H1 (cell line): Measurements from ENCODE around the gene ETV1. TPM values are rescaled to one million over a fixed set of nuclear protein-coding genes. Genes with fewer than 3 reads are reported as not detected.

ENCODE experiments used
- CTCF ChIA-PET: fragments of 300-600 bp; sonication (Branson Sonifier 250); formaldehyde crosslinking; loops from one replicate; lab custom pipeline; 2021; ENCODE audit not compliant: partially characterized antibody; lab: Charles Lee
- POLR2A ChIA-PET: fragments of 300-600 bp; sonication (Branson Sonifier 250); formaldehyde crosslinking; loops from one replicate; lab custom pipeline; 2021; ENCODE audit warnings: inconsistent platforms; ENCODE audit not compliant: partially characterized antibody; lab: Charles Lee
- DNase-seq, 2 experiments: peaks; one replicate each; pipeline versions ENCODE4 v3.0.0 to v3.0.0-alpha.2; 2010 to 2022; ENCODE audit warnings: low spot score in 2 of 2, low read depth in 1 of 2, mixed read lengths in 1 of 2
- FAIRE-seq: peaks from 2 replicates; lab custom pipeline; 2011; peaks lifted over from hg19 to GRCh38; lab: Jason Lieb, UNC
- H2AFZ ChIP-seq: 2 replicates; pipeline ENCODE4 v1.8.1; 2012; ENCODE audit warnings: low read length, inconsistent platforms
- H2AK5ac ChIP-seq: 2 replicates; pipeline ENCODE4 v1.6.1; 2013; ENCODE audit warnings: low read depth, low read length
- H2BK120ac ChIP-seq: replicated peaks from 2 replicates; pipeline ENCODE3; 2013; ENCODE audit warnings: low read depth, low read length, inconsistent platforms
- H2BK12ac ChIP-seq: 2 replicates; pipeline ENCODE4 v1.6.1; 2013; ENCODE audit warnings: low read depth, low read length
- H2BK15ac ChIP-seq: 2 replicates; pipeline ENCODE4 v1.6.1; 2013; ENCODE audit warnings: low read length
- H2BK20ac ChIP-seq: 2 replicates; pipeline ENCODE4 v1.6.1; 2013; ENCODE audit warnings: low read length
- H2BK5ac ChIP-seq: 2 replicates; pipeline ENCODE4 v1.6.1; 2013; ENCODE audit warnings: low read depth, low read length
- H3K14ac ChIP-seq: 2 replicates; pipeline ENCODE4 v1.6.1; 2013; ENCODE audit warnings: inconsistent platforms; ENCODE audit not compliant: insufficient read length
- H3K18ac ChIP-seq: 2 replicates; pipeline ENCODE4 v1.6.1; 2013; ENCODE audit warnings: low read length; ENCODE audit errors: extremely low read depth
- H3K23ac ChIP-seq: 2 replicates; pipeline ENCODE4 v1.6.1; 2013; ENCODE audit warnings: inconsistent platforms; ENCODE audit not compliant: insufficient read length
- H3K23me2 ChIP-seq: 2 replicates; pipeline ENCODE4 v1.6.1; 2013; ENCODE audit warnings: low read depth, low read length
- H3K27ac ChIP-seq: 2 replicates; pipeline ENCODE4 v1.6.1; 2011; ENCODE audit warnings: low read depth, low read length, inconsistent platforms
- H3K27me3 ChIP-seq, 4 experiments: replicated peaks in 1 of 4; 1 replicate in 1 of 4; 2 replicates in 3 of 4; pipeline versions ENCODE4 v1.6.1 to v1.8.1; 2011 to 2013; ENCODE audit warnings: low read length in 3 of 4, mild to moderate bottlenecking in 3 of 4, inconsistent platforms in 2 of 4, mixed read lengths in 2 of 4, moderate library complexity in 1 of 4; ENCODE audit not compliant: control insufficient read depth in 3 of 4, insufficient read depth in 3 of 4; ENCODE audit errors: extremely low read depth in 1 of 4
- H3K36me3 ChIP-seq, 4 experiments: 2 replicates each; pipeline versions ENCODE4 v1.6.1 to v1.8.1; 2011 to 2013; ENCODE audit warnings: mild to moderate bottlenecking in 4 of 4, low read length in 3 of 4, moderate library complexity in 2 of 4, control low read depth in 1 of 4, inconsistent platforms in 1 of 4; ENCODE audit not compliant: insufficient read depth in 4 of 4, control insufficient read depth in 2 of 4
- H3K4ac ChIP-seq: replicated peaks from 2 replicates; pipeline ENCODE3; 2013; ENCODE audit warnings: low read length, low read depth, mixed read lengths, inconsistent platforms; ENCODE audit not compliant: insufficient read length
- H3K4me1 ChIP-seq, 4 experiments: replicated peaks in 1 of 4; 1 replicate in 1 of 4; 2 replicates in 3 of 4; pipeline versions ENCODE4 v1.6.1 to v1.8.1; 2011 to 2013; ENCODE audit warnings: low read length in 3 of 4, inconsistent platforms in 2 of 4, mixed read lengths in 1 of 4; ENCODE audit not compliant: insufficient read depth in 4 of 4, control insufficient read depth in 3 of 4
- H3K4me2 ChIP-seq, 2 experiments: 2 replicates each; pipeline versions ENCODE4 v1.6.1 to v1.8.1; 2011 to 2013; ENCODE audit warnings: low read depth in 2 of 2, low read length in 2 of 2, control low read depth in 1 of 2, inconsistent platforms in 1 of 2, mild to moderate bottlenecking in 1 of 2; ENCODE audit not compliant: insufficient read depth in 1 of 2
- H3K4me3 ChIP-seq, 4 experiments: fragments of 200-600, 300-600 bp in 1 of 4; sonication (generic), shearing (Covaris generic), sonication (Bioruptor Twin) in 1 of 4; 2 replicates each; pipeline versions ENCODE4 v1.5.1 to v1.8.1; 2011 to 2016; ENCODE audit warnings: low read length in 4 of 4, low read depth in 3 of 4, control low read depth in 2 of 4, inconsistent platforms in 2 of 4, mild to moderate bottlenecking in 2 of 4, mixed read lengths in 1 of 4, moderate library complexity in 1 of 4; ENCODE audit not compliant: insufficient read depth in 2 of 4; ENCODE audit errors: extremely low read depth in 1 of 4
- H3K56ac ChIP-seq: replicated peaks from 2 replicates; pipeline ENCODE3; 2013; ENCODE audit warnings: low read depth, mild to moderate bottlenecking, mixed read lengths, low read length, inconsistent platforms; ENCODE audit not compliant: insufficient read length
- H3K79me1 ChIP-seq: 2 replicates; pipeline ENCODE4 v1.6.1; 2013; ENCODE audit warnings: low read depth, low read length, control low read depth
- H3K79me2 ChIP-seq, 2 experiments: 2 replicates each; pipeline versions ENCODE4 v1.6.1 to v1.8.1; 2012 to 2013; ENCODE audit warnings: low read length in 2 of 2, mild to moderate bottlenecking in 2 of 2, inconsistent platforms in 1 of 2; ENCODE audit not compliant: insufficient read depth in 2 of 2, control insufficient read depth in 1 of 2
- H3K9ac ChIP-seq, 4 experiments: replicated peaks in 1 of 4; 1 replicate in 1 of 4; 2 replicates in 3 of 4; pipeline versions ENCODE4 v1.6.1 to v1.8.1; 2011 to 2013; ENCODE audit warnings: low read depth in 3 of 4, low read length in 3 of 4, control low read depth in 2 of 4, mild to moderate bottlenecking in 2 of 4, moderate library complexity in 2 of 4, inconsistent platforms in 1 of 4; ENCODE audit errors: extremely low read depth in 1 of 4
- H3K9me3 ChIP-seq, 2 experiments: 2 replicates each; pipeline versions ENCODE4 v1.6.1 to v1.8.1; 2012 to 2013; ENCODE audit warnings: mild to moderate bottlenecking in 2 of 2, moderate library complexity in 2 of 2, control low read depth in 1 of 2, inconsistent platforms in 1 of 2, low read depth in 1 of 2, low read length in 1 of 2, mixed read lengths in 1 of 2; ENCODE audit not compliant: insufficient read depth in 2 of 2
- H4K20me1 ChIP-seq, 2 experiments: replicated peaks in 1 of 2; 2 replicates each; pipeline versions ENCODE3 to v1.8.1; 2011 to 2013; ENCODE audit warnings: inconsistent platforms in 2 of 2, low read length in 2 of 2, mild to moderate bottlenecking in 1 of 2; ENCODE audit not compliant: insufficient read depth in 2 of 2, control insufficient read depth in 1 of 2
- H4K5ac ChIP-seq: 2 replicates; pipeline ENCODE4 v1.6.1; 2013; ENCODE audit warnings: low read length, low read depth, mixed read lengths, inconsistent platforms; ENCODE audit not compliant: insufficient read length
- H4K8ac ChIP-seq: 2 replicates; pipeline ENCODE4 v1.8.0; 2013; ENCODE audit warnings: mild to moderate bottlenecking, moderate library complexity, low read length, inconsistent platforms; ENCODE audit not compliant: insufficient read depth; ENCODE audit errors: extremely low read depth
- H4K91ac ChIP-seq: replicated peaks from 2 replicates; pipeline ENCODE3; 2013; ENCODE audit warnings: low read length, mixed read lengths, inconsistent platforms; ENCODE audit not compliant: insufficient read length
- HDAC2 ChIP-seq, 2 experiments: fragments of 300-600 bp in 1 of 2; sonication (generic) in 1 of 2; IDR thresholded peaks; 2 replicates each; pipeline ENCODE4 v1.6.1; 2011 to 2012; ENCODE audit warnings: low read depth in 2 of 2, low read length in 2 of 2, mild to moderate bottlenecking in 2 of 2, moderate library complexity in 2 of 2, borderline replicate concordance in 1 of 2, inconsistent platforms in 1 of 2
- SIN3A ChIP-seq, 2 experiments: IDR thresholded peaks in 1 of 2; conservative IDR thresholded peaks in 1 of 2; 2 replicates each; pipeline ENCODE4 v1.6.1; 2011 to 2012; ENCODE audit warnings: low read length in 2 of 2, improper control_type of control experiment in 1 of 2, low read depth in 1 of 2, mild to moderate bottlenecking in 1 of 2
- WGBS, 2 experiments: shearing (Covaris generic) in 1 of 2; methylation state at CpG; one replicate each; pipeline versions ENCODE4 v1.1.6 to v1.1.7; 2013 to 2015; ENCODE audit warnings: low lambda C conversion rate in 2 of 2, mixed read lengths in 2 of 2, inconsistent platforms in 1 of 2, low coverage in 1 of 2, missing lambda C conversion rate in 1 of 2; ENCODE audit not compliant: insufficient replicate concordance in 2 of 2, insufficient coverage in 1 of 2, insufficient read length in 1 of 2; ENCODE audit errors: extremely low coverage in 1 of 2, missing lambda C conversion rate in 1 of 2; 5-methylcytosine and 5-hydroxymethylcytosine counted together
- polyA plus RNA-seq, 7 experiments: library from polyadenylated mRNA; depleted of rRNA in 3 of 7; stranded (reverse) in 5 of 7; unstranded in 2 of 7; fragments of >200 nt in 5 of 7; fragments of 200-250 nt in 2 of 7; gene quantifications; 1 replicate in 5 of 7; 2 replicates in 1 of 7; 4 replicates in 1 of 7; pipeline versions ENCODE4 v1.2.1 to v1.2.3, GENCODE V29; 2011 to 2013; ENCODE audit warnings: missing spikeins in 2 of 7, mixed read lengths in 2 of 7
- total RNA-seq: library from RNA; stranded (reverse); fragmentation: NEBNext Ultra II Directional; extraction: Animal tissue kit (Norgen Biotek cat#: 25700); gene quantifications from 2 replicates; pipeline ENCODE4 v1.2.1, GENCODE V29; 2021

ETV1 gene
- total and polyA plus RNA-seq, 2 of the 8 experiments (the other 6 are each of a cell fraction or from before 2014, with no cell fraction given) = 58.3 to 91.2 TPM

DNA sequence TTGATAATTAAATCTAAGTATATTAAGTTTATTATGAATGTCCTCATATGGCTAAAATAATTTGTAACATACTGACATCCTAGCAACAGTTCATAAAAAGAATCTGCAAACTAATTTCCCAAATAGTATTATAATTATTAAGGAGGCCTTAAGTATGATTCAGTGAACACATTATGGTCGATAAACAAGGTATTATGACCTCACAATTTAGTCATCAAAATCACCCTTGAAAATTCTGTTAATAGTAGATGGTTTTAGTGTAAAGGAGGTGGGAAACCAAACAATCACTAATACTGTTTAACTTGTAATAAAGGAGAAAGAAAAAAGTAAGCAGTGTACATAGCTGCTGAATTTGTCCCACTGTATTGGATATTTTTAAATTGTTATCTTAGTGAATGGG is 2.1 kb downstream of the ETV1 start:
- FAIRE-seq (no peak), DNase-seq (no peak)
- H3K56ac ChIP-seq = no peak overlapping the region
- no peak overlapping the region for H2BK12ac ChIP-seq
- peak overlapping the region; percentile 86 to 99 for H3K4me2 ChIP-seq
- H3K4ac ChIP-seq = no peak overlapping the region
- no peaks in the 10 kb centered on the region for H3K27me3 ChIP-seq
- 84% methylated on average over 1 of the region's 1 CpG; no CpG with 5 or more reads in 1 of the 2 experiments for WGBS, 2 experiments
- no peak overlapping the region for H2BK5ac ChIP-seq
- H3K4me1 ChIP-seq = peaks cover 0 to 9% (median 4%) of the 10 kb centered on the region in 4 experiments; a peak in 4 of 7 replicates
- CTCF ChIA-PET = no interaction called here
- no peak overlapping the region for H2BK15ac ChIP-seq
- no peak for TF ChIP-seq HDAC2 (IDR thresholded peaks at IDR 0.05; ENCODE audit: borderline replicate concordance in 1 of 2, low read depth in 2 of 2, low read length in 2 of 2)
- no peak for TF ChIP-seq SIN3A (conservative IDR thresholded peaks at IDR 0.05 in 1 of 2, IDR thresholded peaks at IDR 0.05 in 1 of 2; ENCODE audit: low read depth in 1 of 2, low read length in 2 of 2)
- H3K9ac ChIP-seq = no peak overlapping the region
- H4K91ac ChIP-seq = no peak overlapping the region
- no peak overlapping the region for H2AK5ac ChIP-seq
- no peak overlapping the region for H3K23ac ChIP-seq
- peaks cover 14% of the 10 kb centered on the region for H3K23me2 ChIP-seq
- H3K9me3 ChIP-seq = no peaks in the 10 kb centered on the region
- H4K5ac ChIP-seq = no peak overlapping the region
- H2AFZ ChIP-seq = no peak overlapping the region
- H2BK20ac ChIP-seq = no peak overlapping the region
- H3K79me2 ChIP-seq = peaks cover 0 to 55% of the 10 kb centered on the region in 2 experiments; a peak in 2 of 4 replicates
- no peaks in the 10 kb centered on the region for H3K79me1 ChIP-seq
- no peak overlapping the region for H4K8ac ChIP-seq
- no peak overlapping the region for H3K14ac ChIP-seq
- H3K4me3 ChIP-seq = peak overlapping the region in 3 of 4 experiments; percentile 75 to 79 (median 76); a peak in 5 of 8 replicates
- H2BK120ac ChIP-seq = no peak overlapping the region
- POLR2A ChIA-PET = no interaction called here
- no peaks in the 10 kb centered on the region for H4K20me1 ChIP-seq
- peaks cover 0 to 7% (median 0%) of the 10 kb centered on the region in 4 experiments; a peak in 1 of 8 replicates for H3K36me3 ChIP-seq
- H3K27ac ChIP-seq = no peak overlapping the region
- no peak overlapping the region for H3K18ac ChIP-seq
